Tibial artery (tissue), 4 donors: ENCODE measurements around the gene MTREX.

ENCODE experiments used
- DNase-seq, 2 donors: peaks; one replicate each; pipeline ENCODE4 v3.0.0-alpha.2; 2019
- H3K27ac ChIP-seq, 2 donors: fragments of 200-600 bp; sonication (generic) in 1 of 2; 1 replicate in 1 of 2; 2 replicates in 1 of 2; pipeline ENCODE4 v1.5.1; 2018 to 2019; ENCODE audit warnings: mild to moderate bottlenecking in 1 of 2
- H3K27me3 ChIP-seq, 2 donors: fragments of 200-600 bp; sonication (generic) in 1 of 2; one replicate each; pipeline versions ENCODE4 v1.5.1 to v1.6.0; 2016 to 2019
- H3K36me3 ChIP-seq, 3 donors: fragments of 200-600 bp; sonication (generic) in 2 of 3; one replicate each; pipeline ENCODE4 v1.5.1; 2016 to 2019; ENCODE audit warnings: mild to moderate bottlenecking in 2 of 3
- H3K4me1 ChIP-seq, 4 donors: fragments of 200-600 bp; sonication (generic) in 2 of 4; 1 replicate in 3 of 4; 2 replicates in 1 of 4; pipeline ENCODE4 v1.5.1; 2016 to 2019
- H3K4me3 ChIP-seq, 2 donors: fragments of 200-600 bp; sonication (generic) in 1 of 2; 1 replicate in 1 of 2; 2 replicates in 1 of 2; pipeline ENCODE4 v1.5.1; 2018 to 2019; ENCODE audit warnings: mild to moderate bottlenecking in 2 of 2
- H3K9me3 ChIP-seq, 3 donors: fragments of 200-600 bp; sonication (generic) in 1 of 3; one replicate each; pipeline ENCODE4 v1.5.1; 2016 to 2019
- intact Hi-C: fragments of 100-400 bp; cut with DNase I; formaldehyde crosslinking; loops from one replicate; pipeline ENCODE4 v1.15.0; 2023; ENCODE audit warnings: low total_unique reads
- TF ChIP-seq, protein P1 (sequence below), 2 experiments: fragments of 200-600 bp in 1 of 2; fragments of 450-650 bp in 1 of 2; IDR thresholded peaks; one replicate each; pipeline ENCODE4 v1.5.1; 2017 to 2019; ENCODE audit warnings: antibody characterized with exemption in 2 of 2, mild to moderate bottlenecking in 1 of 2, moderate library complexity in 1 of 2

Gene MTREX

DNA sequence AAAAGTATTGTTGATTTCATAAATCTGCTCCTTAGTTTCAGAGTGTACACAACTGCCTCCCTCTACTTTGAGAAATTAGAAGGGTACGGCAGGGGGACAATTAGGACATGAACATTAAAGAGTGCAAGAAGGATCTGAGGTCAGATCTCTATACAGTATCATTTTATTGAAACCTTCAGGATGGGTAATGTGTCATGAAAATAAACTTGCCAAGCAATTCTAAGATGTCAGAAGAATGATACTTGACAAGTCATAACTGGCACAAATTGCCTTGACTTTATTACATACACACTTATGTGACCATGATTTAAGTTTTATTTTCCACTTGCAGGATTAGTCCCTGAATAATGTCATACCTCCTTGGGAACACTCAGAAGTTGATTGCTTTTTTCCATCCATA lies 134.2 kb downstream of the MTREX start:
- peaks cover 0 to 91% (median 41%) of the 10 kb centered on the region in 4 donors for H3K4me1 ChIP-seq
- H3K4me3 ChIP-seq = no peak overlapping the region
- peaks cover 9 to 13% (median 10%) of the 10 kb centered on the region in 3 donors for H3K36me3 ChIP-seq
- DNase-seq = no peak
- H3K27ac ChIP-seq = peak overlapping the region in 1 of 2 donors; percentile 88
- no peaks in the 10 kb centered on the region for H3K27me3 ChIP-seq
- intact Hi-C loops = loop anchor here (10.0 kb wide), 1 partner anchor 93 kb away; the partner anchor contains the start of gene PLPP1
- TF ChIP-seq, protein P1, sequence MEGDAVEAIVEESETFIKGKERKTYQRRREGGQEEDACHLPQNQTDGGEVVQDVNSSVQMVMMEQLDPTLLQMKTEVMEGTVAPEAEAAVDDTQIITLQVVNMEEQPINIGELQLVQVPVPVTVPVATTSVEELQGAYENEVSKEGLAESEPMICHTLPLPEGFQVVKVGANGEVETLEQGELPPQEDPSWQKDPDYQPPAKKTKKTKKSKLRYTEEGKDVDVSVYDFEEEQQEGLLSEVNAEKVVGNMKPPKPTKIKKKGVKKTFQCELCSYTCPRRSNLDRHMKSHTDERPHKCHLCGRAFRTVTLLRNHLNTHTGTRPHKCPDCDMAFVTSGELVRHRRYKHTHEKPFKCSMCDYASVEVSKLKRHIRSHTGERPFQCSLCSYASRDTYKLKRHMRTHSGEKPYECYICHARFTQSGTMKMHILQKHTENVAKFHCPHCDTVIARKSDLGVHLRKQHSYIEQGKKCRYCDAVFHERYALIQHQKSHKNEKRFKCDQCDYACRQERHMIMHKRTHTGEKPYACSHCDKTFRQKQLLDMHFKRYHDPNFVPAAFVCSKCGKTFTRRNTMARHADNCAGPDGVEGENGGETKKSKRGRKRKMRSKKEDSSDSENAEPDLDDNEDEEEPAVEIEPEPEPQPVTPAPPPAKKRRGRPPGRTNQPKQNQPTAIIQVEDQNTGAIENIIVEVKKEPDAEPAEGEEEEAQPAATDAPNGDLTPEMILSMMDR (IDR thresholded peaks at IDR 0.05) = no peak
- H3K9me3 ChIP-seq = no peaks in the 10 kb centered on the region

DNA sequence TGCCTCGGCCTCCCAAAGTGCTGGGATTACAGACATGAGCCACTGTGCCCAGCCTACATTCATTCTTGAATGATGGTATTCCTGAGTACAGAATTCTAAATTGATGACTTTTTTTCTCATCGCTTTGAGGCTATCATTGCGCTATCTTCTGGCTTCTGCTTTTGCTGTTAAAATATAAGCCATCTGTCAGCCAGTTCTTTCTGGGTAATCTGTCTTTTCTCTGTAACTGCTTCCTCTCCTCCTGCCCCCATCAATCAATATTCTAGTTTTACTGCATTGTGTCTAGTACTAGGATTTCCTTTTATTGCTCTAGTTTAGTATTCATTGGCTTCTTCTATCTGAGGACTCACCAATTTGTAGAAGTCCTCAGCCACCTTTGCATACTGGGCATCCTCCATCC lies 138.0 kb downstream of the MTREX start:
- H3K27me3 ChIP-seq = no peaks in the 10 kb centered on the region
- no peak for DNase-seq
- TF ChIP-seq, protein P1 (IDR thresholded peaks at IDR 0.05) = no peak
- no peaks in the 10 kb centered on the region for H3K9me3 ChIP-seq
- H3K36me3 ChIP-seq = peaks cover 9 to 13% (median 10%) of the 10 kb centered on the region in 3 donors
- no peak overlapping the region for H3K4me3 ChIP-seq
- peak overlapping the region in 1 of 2 donors; percentile 62 for H3K27ac ChIP-seq
- H3K4me1 ChIP-seq = peaks cover 0 to 90% (median 24%) of the 10 kb centered on the region in 4 donors
- intact Hi-C loops = loop anchor here (10.0 kb wide), 1 partner anchor 89 kb away; the partner anchor contains the start of gene PLPP1

DNA sequence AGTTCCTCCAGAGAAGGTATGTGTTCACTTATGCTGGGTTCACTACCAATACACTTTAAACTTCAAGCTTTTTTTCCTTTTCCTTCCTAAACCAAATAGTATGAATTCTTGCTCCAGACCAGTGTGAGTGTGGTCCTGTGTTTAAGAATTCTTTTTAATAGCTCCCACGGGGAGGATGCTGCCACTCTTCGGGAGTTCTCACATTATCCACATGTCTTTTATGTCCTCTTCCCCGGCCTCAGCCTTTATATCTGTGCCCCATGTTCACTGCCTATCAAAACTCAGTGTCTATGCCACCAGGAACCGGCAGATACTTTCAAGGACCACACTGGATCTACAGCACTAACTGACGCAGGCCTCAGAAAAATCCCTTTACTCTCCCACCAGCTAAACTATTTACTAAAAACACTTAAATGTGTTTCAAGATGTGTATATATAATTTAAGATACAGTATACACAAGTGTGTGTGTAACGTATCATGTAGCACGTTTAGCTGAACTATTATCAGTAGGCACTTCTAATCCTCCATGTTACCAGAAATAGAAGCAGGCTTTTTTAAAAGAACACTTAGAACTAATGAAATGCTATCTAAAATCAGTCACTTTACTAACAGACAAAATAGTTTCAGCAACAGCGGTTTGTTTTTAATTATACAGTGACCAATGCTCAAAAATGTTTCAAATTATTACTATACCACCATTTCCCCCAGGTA lies 139.0 kb downstream of the MTREX start:
- TF ChIP-seq, protein P1 (IDR thresholded peaks at IDR 0.05) = no peak
- intact Hi-C loops = loop anchor here (10.0 kb wide), 1 partner anchor 88 kb away; the partner anchor contains the start of gene PLPP1
- no peaks in the 10 kb centered on the region for H3K9me3 ChIP-seq
- no peaks in the 10 kb centered on the region for H3K27me3 ChIP-seq
- peaks cover 0 to 87% (median 20%) of the 10 kb centered on the region in 4 donors for H3K4me1 ChIP-seq
- peak overlapping the region; percentile 47 to 62 for H3K27ac ChIP-seq
- no peak for DNase-seq
- peaks cover 4 to 7% (median 4%) of the 10 kb centered on the region in 3 donors for H3K36me3 ChIP-seq
- H3K4me3 ChIP-seq = no peak overlapping the region

DNA sequence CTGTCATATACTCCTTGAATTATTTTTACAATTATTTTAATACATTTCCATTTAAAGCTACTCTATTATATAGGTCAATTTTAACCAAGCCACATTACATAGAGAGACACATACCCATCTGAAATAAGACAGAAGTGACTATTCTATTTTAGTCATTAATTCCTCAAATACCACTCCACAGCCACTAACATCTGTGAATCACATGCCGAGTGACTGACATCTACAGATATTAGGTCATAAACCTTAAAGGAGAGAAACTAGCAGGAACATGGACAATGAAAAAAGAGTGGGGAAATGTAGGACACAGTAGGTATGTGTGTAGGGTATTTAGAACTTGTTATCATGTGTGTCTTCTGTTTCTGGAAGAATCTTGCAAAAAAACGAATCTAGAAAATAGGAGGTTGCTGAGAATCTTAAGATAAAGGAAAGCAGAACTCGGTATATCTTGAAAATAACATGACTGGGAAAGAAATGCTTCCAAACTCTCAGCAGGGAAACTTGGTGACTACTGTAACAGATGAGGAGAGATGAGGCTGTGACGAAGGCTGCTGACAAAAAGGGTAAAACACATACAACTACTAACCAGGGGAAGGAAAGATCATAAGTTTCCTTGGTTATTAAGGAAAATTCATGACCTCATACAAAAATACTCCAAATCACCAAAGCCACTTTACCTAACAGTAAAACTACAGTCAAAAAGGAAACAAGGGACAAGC lies 142.4 kb downstream of the MTREX start:
- peak overlapping the region; percentile 34 to 48 for H3K27ac ChIP-seq
- intact Hi-C loops = loop anchor here (10.0 kb wide), 1 partner anchor 65 kb away; no protein-coding TSS in a partner anchor
- no peak for DNase-seq
- TF ChIP-seq, protein P1 (IDR thresholded peaks at IDR 0.05) = no peak
- H3K4me1 ChIP-seq = peaks cover 0 to 81% (median 24%) of the 10 kb centered on the region in 4 donors
- H3K36me3 ChIP-seq = peaks cover 0 to 10% (median 5%) of the 10 kb centered on the region in 3 donors
- no peak overlapping the region for H3K4me3 ChIP-seq
- H3K9me3 ChIP-seq = no peaks in the 10 kb centered on the region
- no peaks in the 10 kb centered on the region for H3K27me3 ChIP-seq

DNA sequence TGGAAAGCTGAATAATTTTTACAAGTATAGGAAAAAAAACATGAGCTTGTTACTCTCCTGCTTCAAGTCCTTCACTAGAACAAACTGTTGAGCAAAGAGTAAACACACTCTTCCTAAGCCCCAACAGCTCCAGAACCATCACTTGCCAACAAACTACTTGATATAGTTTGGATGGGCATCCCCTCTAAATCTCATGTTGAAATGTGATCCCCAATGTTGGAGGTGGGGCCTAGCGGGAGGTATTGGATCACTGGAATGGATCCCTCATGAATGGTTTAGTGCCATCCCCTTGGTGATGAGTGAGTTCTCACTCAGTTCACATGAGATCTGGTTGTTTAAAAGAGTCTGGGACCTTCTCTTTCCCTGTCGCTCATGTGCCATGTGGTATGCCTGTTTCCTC lies 144.2 kb downstream of the MTREX start:
- intact Hi-C loops = loop anchor here (10.0 kb wide), 1 partner anchor 63 kb away; no protein-coding TSS in a partner anchor
- TF ChIP-seq, protein P1 (IDR thresholded peaks at IDR 0.05) = no peak
- Histone ChIP-seq H3K9me3 (no peaks in the 10 kb centered on the region), H3K4me3 (no peak overlapping the region), H3K27me3 (no peaks in the 10 kb centered on the region), H3K27ac (no peak overlapping the region), H3K36me3 (peaks cover 0 to 10% (median 5%) of the 10 kb centered on the region in 3 donors), H3K4me1 (peaks cover 0 to 80% (median 17%) of the 10 kb centered on the region in 4 donors)
- DNase-seq = no peak
